DOHH2 (cell line): Measurements from ENCODE around the gene SENP6.

Experiments used
- CTCF ChIP-seq: fragments of 200-600 bp; sonication (generic); IDR thresholded peaks from one replicate; pipeline ENCODE4 v1.5.1; 2014; ENCODE audit warnings: antibody characterized with exemption, mild to moderate bottlenecking, low read depth, low read length; ENCODE audit not compliant: poor library complexity, severe bottlenecking
- EZH2phosphoT487 ChIP-seq: fragments of 200-600 bp; sonication (generic); IDR thresholded peaks from 2 replicates; pipeline ENCODE4 v1.6.1; 2017; ENCODE audit warnings: borderline replicate concordance, mild to moderate bottlenecking, antibody characterized with exemption, low read length, moderate library complexity, mixed read lengths

- TF ChIP-seq CTCF (no peak), EZH2phosphoT487 (no peak)
These were observed 31.4 kb downstream of the SENP6 start for GRCh38 chr6:75633045-75633444.
